K562 (cell line): ENCODE measurements around the gene TMEM107. TPM values are rescaled to one million over a fixed set of nuclear protein-coding genes. Genes with fewer than 3 reads are reported as not detected.

Experiments
- BRCA1 ChIP-seq, 2 experiments: fragments of 450-650 bp in 1 of 2; sonication (generic) in 1 of 2; formaldehyde crosslinking in 1 of 2; IDR thresholded peaks; 2 replicates each; pipeline versions ENCODE4 v1.5.0 to v1.6.1; 2017 to 2020; ENCODE audit warnings: mild to moderate bottlenecking in 1 of 2, missing genetic modification reagents in 1 of 2
- CBX3 ChIP-seq, 2 experiments: IDR thresholded peaks; 1 replicate in 1 of 2; 2 replicates in 1 of 2; pipeline ENCODE4 v1.6.1; 2012; ENCODE audit warnings: inconsistent platforms in 2 of 2, low read length in 2 of 2, borderline replicate concordance in 1 of 2, control low read depth in 1 of 2
- E2F5 ChIP-seq: sonication (generic); formaldehyde crosslinking; IDR thresholded peaks from 2 replicates; pipeline ENCODE4 v1.8.0; 2022; ENCODE audit warnings: mild to moderate bottlenecking, missing genetic modification reagents
- FOXJ2 ChIP-seq: fragments of 200-800 bp; sonication (Bioruptor generic); IDR thresholded peaks from 2 replicates; pipeline ENCODE4 v1.6.1; 2016; ENCODE audit warnings: missing genetic modification characterization, missing compliant biosample characterization
- MAX ChIP-seq: sonication (generic); formaldehyde crosslinking; IDR thresholded peaks from 2 replicates; pipeline ENCODE4 v1.9.0; 2022; ENCODE audit warnings: mild to moderate bottlenecking, missing genetic modification reagents
- SIN3A ChIP-seq, 2 experiments: fragments of 150-350 bp in 1 of 2; IDR thresholded peaks; 2 replicates each; pipeline ENCODE4 v1.6.1; 2011 to 2016; ENCODE audit warnings: borderline replicate concordance in 2 of 2, low read depth in 2 of 2, low read length in 2 of 2, mild to moderate bottlenecking in 2 of 2, moderate library complexity in 2 of 2; ENCODE audit not compliant: control insufficient read depth in 1 of 2
- STAT5B ChIP-seq: fragments of 250-450 bp; sonication (Bioruptor Pico); IDR thresholded peaks from 2 replicates; pipeline ENCODE4 v1.8.0; 2021; ENCODE audit warnings: mild to moderate bottlenecking, inconsistent platforms
- THRAP3 ChIP-seq: fragments of 450-650 bp; IDR thresholded peaks from 2 replicates; pipeline ENCODE4 v1.6.1; 2016; ENCODE audit warnings: mild to moderate bottlenecking, inconsistent platforms, borderline replicate concordance
- TSC22D4 ChIP-seq: fragments of 450-650 bp; IDR thresholded peaks from 2 replicates; pipeline ENCODE4 v1.6.1; 2016; ENCODE audit warnings: missing genetic modification characterization, missing biosample characterization, control low read depth
- ZBTB40 ChIP-seq, 2 experiments: fragments of 450-650 bp in 1 of 2; sonication (generic) in 1 of 2; formaldehyde crosslinking in 1 of 2; IDR thresholded peaks; 2 replicates each; pipeline versions ENCODE4 v1.7.1 to v1.9.0; 2016 to 2022; ENCODE audit warnings: inconsistent platforms in 1 of 2, mild to moderate bottlenecking in 1 of 2, missing genetic modification reagents in 1 of 2
- polyA plus RNA-seq, 8 experiments: library from polyadenylated mRNA; depleted of rRNA in 4 of 8; stranded (reverse) in 5 of 8; unstranded in 3 of 8; fragments of >200 nt; fragmentation: Nextera tagmentation in 2 of 8; fragmentation: Illumina TruSeq in 1 of 8; extraction: Ambion mirVana in 2 of 8; extraction: Trizol in 1 of 8; gene quantifications; 2 replicates each; pipeline versions ENCODE4 v1.2.1 to v1.2.3, GENCODE V29; 2011 to 2014; ENCODE audit warnings: inconsistent platforms in 1 of 8, missing spikeins in 1 of 8
- total RNA-seq, 7 experiments: library from RNA; depleted of rRNA in 6 of 7; stranded (reverse); fragments of >200 nt in 6 of 7; fragmentation: Illumina TruSeq in 2 of 7; extraction: Trizol in 2 of 7; gene quantifications; 2 replicates each; pipeline versions ENCODE4 v1.2.1 to v1.2.3, GENCODE V29; 2011 to 2021; ENCODE audit warnings: low replicate concordance in 1 of 7
- TF ChIP-seq, protein P1 (sequence below): fragments of 250-450 bp; sonication (Bioruptor Pico); IDR thresholded peaks from 2 replicates; pipeline ENCODE4 v1.4.0; 2020; ENCODE audit warnings: mild to moderate bottlenecking, moderate library complexity

Gene TMEM107
- total and polyA plus RNA-seq, 9 of the 15 experiments (the other 6 are each of a cell fraction or from before 2014, with no cell fraction given), result 7.1 to 26.2 (median 16.9) TPM

- TF ChIP-seq ZBTB40 (IDR thresholded peaks at IDR 0.05), result peak; percentile 84
- TF ChIP-seq ZBTB40 (CRISPR knock-in tag; IDR thresholded peaks at IDR 0.05), result no peak
- TF ChIP-seq MAX (CRISPR knock-in tag), result peak; percentile 97
- TF ChIP-seq TSC22D4 (tag), result no peak
- no peak for TF ChIP-seq STAT5B (CRISPR knock-in tag)
- peak in 1 of 2 experiments; percentile 60; a peak in 2 of 3 replicates for TF ChIP-seq CBX3 (IDR thresholded peaks at IDR 0.05; ENCODE audit: borderline replicate concordance in 1 of 2, low read length in 2 of 2)
- peak; percentile 96 for TF ChIP-seq FOXJ2 (tag)
- no peak for TF ChIP-seq BRCA1 (IDR thresholded peaks at IDR 0.05)
- TF ChIP-seq BRCA1 (CRISPR knock-in tag; IDR thresholded peaks at IDR 0.05), result no peak
- no peak for TF ChIP-seq THRAP3
- TF ChIP-seq, protein P1, sequence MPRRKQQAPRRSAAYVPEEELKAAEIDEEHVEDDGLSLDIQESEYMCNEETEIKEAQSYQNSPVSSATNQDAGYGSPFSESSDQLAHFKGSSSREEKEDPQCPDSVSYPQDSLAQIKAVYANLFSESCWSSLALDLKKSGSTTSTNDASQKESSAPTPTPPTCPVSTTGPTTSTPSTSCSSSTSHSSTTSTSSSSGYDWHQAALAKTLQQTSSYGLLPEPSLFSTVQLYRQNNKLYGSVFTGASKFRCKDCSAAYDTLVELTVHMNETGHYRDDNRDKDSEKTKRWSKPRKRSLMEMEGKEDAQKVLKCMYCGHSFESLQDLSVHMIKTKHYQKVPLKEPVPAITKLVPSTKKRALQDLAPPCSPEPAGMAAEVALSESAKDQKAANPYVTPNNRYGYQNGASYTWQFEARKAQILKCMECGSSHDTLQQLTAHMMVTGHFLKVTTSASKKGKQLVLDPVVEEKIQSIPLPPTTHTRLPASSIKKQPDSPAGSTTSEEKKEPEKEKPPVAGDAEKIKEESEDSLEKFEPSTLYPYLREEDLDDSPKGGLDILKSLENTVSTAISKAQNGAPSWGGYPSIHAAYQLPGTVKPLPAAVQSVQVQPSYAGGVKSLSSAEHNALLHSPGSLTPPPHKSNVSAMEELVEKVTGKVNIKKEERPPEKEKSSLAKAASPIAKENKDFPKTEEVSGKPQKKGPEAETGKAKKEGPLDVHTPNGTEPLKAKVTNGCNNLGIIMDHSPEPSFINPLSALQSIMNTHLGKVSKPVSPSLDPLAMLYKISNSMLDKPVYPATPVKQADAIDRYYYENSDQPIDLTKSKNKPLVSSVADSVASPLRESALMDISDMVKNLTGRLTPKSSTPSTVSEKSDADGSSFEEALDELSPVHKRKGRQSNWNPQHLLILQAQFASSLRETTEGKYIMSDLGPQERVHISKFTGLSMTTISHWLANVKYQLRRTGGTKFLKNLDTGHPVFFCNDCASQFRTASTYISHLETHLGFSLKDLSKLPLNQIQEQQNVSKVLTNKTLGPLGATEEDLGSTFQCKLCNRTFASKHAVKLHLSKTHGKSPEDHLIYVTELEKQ (CRISPR knock-in tag), result no peak
- TF ChIP-seq SIN3A (IDR thresholded peaks at IDR 0.05; ENCODE audit: borderline replicate concordance in 2 of 2, control insufficient read depth in 1 of 2, low read depth in 2 of 2, low read length in 2 of 2), result peak; percentile 49 to 68; a peak in 2 of 4 replicates
- no peak for TF ChIP-seq E2F5 (CRISPR knock-in tag)
These were observed 19.8 kb downstream of the TMEM107 start (continued) for GRCh38 chr17:8156246-8156992.
